Esophagus squamous epithelium (tissue), 5 donors: ENCODE measurements around the gene MEIOSIN. TPM values are rescaled to one million over a fixed set of nuclear protein-coding genes. Genes with fewer than 3 reads are reported as not detected.
"Not testable (repeated sequence)": the region's sequence is repeated elsewhere in the genome, so short reads cannot be mapped to it uniquely, and the experiment has no call there.

Experiments used
- DNase-seq: peaks from one replicate; lab custom pipeline; 2025; lab: John Stamatoyannopoulos, UW
- H3K27ac ChIP-seq, 4 donors: fragments of 200-600 bp; sonication (generic); one replicate each; pipeline ENCODE4 v1.5.1; 2016 to 2019; ENCODE audit warnings: mild to moderate bottlenecking in 1 of 4
- H3K27me3 ChIP-seq, 4 donors: fragments of 200-600 bp; sonication (generic); 1 replicate in 3 of 4; 2 replicates in 1 of 4; pipeline versions ENCODE4 v1.5.1 to v1.6.0; 2017 to 2021; ENCODE audit warnings: antibody characterized with exemption in 1 of 4
- H3K36me3 ChIP-seq, 3 donors: fragments of 200-600 bp; sonication (generic); one replicate each; pipeline ENCODE4 v1.5.1; 2016 to 2019
- H3K4me1 ChIP-seq, 3 donors: fragments of 200-600 bp; sonication (generic); one replicate each; pipeline ENCODE4 v1.5.1; 2017 to 2019
- H3K4me3 ChIP-seq, 4 donors: fragments of 200-600 bp; sonication (generic); 1 replicate in 3 of 4; 2 replicates in 1 of 4; pipeline ENCODE4 v1.5.1; 2016 to 2019; ENCODE audit warnings: mild to moderate bottlenecking in 2 of 4, moderate library complexity in 1 of 4
- H3K9me3 ChIP-seq, 3 donors: fragments of 200-600 bp; sonication (generic); one replicate each; pipeline ENCODE4 v1.5.1; 2016 to 2019
- POLR2A ChIP-seq, 4 donors: fragments of 450-650 bp; IDR thresholded peaks; one replicate each; pipeline ENCODE4 v1.6.1; 2017; ENCODE audit warnings: antibody characterized with exemption in 4 of 4, mild to moderate bottlenecking in 4 of 4, moderate library complexity in 3 of 4
- WGBS, 2 donors: methylation state at CpG; one replicate each; pipeline ENCODE4 v1.1.5; 2018; 5-methylcytosine and 5-hydroxymethylcytosine counted together
- intact Hi-C: fragments of 100-400 bp; cut with DNase I; formaldehyde crosslinking; loops from one replicate; pipeline ENCODE4 v1.15.0; 2022
- total RNA-seq, 4 donors: library from RNA; depleted of rRNA; stranded (reverse); fragments of >200 nt; gene quantifications; one replicate each; pipeline ENCODE4 v1.1.0, GENCODE V29; 2016
- TF ChIP-seq, protein P1 (sequence below), 6 experiments: fragments of 450-650 bp in 4 of 6; fragments of 200-600 bp in 2 of 6; sonication (generic) in 2 of 6; IDR thresholded peaks; one replicate each; pipeline ENCODE4 v1.5.1; 2016 to 2019; ENCODE audit warnings: antibody characterized with exemption in 6 of 6, mild to moderate bottlenecking in 4 of 6, moderate library complexity in 4 of 6
- donor health status: DM: yes; HTN: yes; CAD: no.

The MEIOSIN gene
- total RNA-seq, 4 donors from 2014 or later, result not detected

DNA sequence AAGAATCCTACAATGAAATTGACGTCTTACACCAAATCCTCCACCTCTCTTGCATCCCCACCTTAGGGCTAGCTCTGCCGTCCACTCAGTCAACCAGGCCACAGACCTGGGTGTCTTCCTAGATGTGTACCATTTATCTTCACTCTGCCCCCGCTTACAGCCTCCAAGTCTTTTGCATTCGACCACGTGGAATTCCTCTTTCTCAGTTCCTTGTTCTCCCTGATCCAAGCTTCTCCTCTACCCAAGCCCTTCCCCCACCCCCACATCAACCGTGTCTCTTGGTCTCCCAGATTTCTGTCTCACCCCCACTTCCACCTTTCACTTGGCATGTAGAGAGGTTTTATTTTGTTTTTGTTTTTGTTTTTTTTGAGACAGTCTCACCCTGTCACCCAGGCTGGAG is 60.6 kb downstream of the MEIOSIN start:
- no peak for TF ChIP-seq POLR2A (IDR thresholded peaks at IDR 0.05)
- TF ChIP-seq, protein P1, sequence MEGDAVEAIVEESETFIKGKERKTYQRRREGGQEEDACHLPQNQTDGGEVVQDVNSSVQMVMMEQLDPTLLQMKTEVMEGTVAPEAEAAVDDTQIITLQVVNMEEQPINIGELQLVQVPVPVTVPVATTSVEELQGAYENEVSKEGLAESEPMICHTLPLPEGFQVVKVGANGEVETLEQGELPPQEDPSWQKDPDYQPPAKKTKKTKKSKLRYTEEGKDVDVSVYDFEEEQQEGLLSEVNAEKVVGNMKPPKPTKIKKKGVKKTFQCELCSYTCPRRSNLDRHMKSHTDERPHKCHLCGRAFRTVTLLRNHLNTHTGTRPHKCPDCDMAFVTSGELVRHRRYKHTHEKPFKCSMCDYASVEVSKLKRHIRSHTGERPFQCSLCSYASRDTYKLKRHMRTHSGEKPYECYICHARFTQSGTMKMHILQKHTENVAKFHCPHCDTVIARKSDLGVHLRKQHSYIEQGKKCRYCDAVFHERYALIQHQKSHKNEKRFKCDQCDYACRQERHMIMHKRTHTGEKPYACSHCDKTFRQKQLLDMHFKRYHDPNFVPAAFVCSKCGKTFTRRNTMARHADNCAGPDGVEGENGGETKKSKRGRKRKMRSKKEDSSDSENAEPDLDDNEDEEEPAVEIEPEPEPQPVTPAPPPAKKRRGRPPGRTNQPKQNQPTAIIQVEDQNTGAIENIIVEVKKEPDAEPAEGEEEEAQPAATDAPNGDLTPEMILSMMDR (IDR thresholded peaks at IDR 0.05), result no peak
- intact Hi-C loops, result no loop called here
- no peak for DNase-seq
- peaks cover 4 to 22% (median 9%) of the 10 kb centered on the region in 3 donors for H3K36me3 ChIP-seq
- peaks cover 16 to 38% (median 23%) of the 10 kb centered on the region in 3 donors for H3K4me1 ChIP-seq
- no peak overlapping the region for H3K4me3 ChIP-seq
- WGBS, 2 donors, result 43 to 59% methylated on average over 6 of the region's 6 CpGs
- no peaks in the 10 kb centered on the region for H3K9me3 ChIP-seq
- H3K27ac ChIP-seq, result no peak overlapping the region
- H3K27me3 ChIP-seq, result no peaks in the 10 kb centered on the region

DNA sequence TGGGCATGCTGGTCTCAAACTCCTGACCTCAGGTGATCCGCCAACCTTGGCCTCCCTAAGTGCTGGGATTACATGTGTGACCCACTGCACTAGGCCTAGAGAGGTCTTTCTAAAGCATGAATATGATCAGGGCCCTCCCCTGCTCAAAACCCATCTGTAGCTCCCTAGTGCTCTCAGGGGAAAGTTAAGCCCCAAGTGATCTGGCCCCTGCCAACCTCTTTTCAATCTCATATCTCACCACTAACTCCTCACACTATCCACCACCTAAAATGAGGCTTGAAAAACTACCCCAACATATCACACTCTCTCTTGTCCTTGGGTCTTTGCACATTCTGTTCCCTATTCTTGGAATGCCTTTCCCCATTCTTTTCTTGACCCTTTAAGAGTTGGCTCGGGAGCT is 61.4 kb downstream of the MEIOSIN start:
- H3K4me3 ChIP-seq, result no peak overlapping the region
- WGBS, 2 donors, result 44 to 45% methylated on average over 1 of the region's 2 CpGs
- peaks cover 3 to 15% (median 4%) of the 10 kb centered on the region in 3 donors for H3K36me3 ChIP-seq
- peaks cover 21 to 45% (median 30%) of the 10 kb centered on the region in 3 donors for H3K4me1 ChIP-seq
- intact Hi-C loops, result no loop called here
- no peak overlapping the region for H3K27ac ChIP-seq
- H3K9me3 ChIP-seq, result no peaks in the 10 kb centered on the region
- no peak for DNase-seq
- TF ChIP-seq POLR2A (IDR thresholded peaks at IDR 0.05), result no peak
- TF ChIP-seq, protein P1 (IDR thresholded peaks at IDR 0.05), result no peak
- no peaks in the 10 kb centered on the region for H3K27me3 ChIP-seq

DNA sequence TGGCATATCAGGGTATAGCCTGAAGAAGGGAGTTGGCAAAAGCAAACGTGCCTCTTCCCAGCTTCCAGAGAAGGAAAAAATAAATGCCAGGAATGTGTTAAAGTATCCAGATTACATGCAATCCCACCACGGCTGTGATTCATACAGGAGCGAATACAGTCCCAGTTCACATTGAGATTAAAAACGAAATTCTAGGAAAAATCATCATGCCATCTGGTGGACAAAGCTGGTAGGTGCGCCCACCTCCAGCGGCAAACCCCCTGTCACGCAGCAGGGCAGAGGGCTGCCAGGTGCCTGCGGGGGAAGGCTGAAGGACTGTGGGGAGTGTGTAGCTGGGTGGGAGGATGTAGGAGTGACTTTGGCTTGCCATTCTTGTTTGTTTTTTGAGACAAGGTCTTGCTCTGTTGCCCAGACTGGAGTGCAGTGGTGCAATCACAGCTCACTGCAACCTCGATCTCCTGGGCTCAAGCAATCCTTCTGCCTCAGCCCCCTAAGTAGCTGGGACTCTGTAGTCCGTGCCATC is 65.8 kb downstream of the MEIOSIN start:
- WGBS, 2 donors, result 2% methylated on average over 10 of the region's 10 CpGs
- Histone ChIP-seq H3K27ac (peak overlapping the region; percentile 67 to 76 (median 70)), H3K4me3 (peak overlapping the region in 2 of 4 donors; percentile 18 to 21), H3K27me3 (no peaks in the 10 kb centered on the region), H3K36me3 (no peaks in the 10 kb centered on the region), H3K4me1 (peaks cover 13 to 35% (median 24%) of the 10 kb centered on the region in 3 donors), H3K9me3 (no peaks in the 10 kb centered on the region)
- TF ChIP-seq POLR2A (IDR thresholded peaks at IDR 0.05), result no peak
- TF ChIP-seq, protein P1 (IDR thresholded peaks at IDR 0.05), result peak; percentile 83 to 94 (median 90)
- no peak for DNase-seq
- intact Hi-C loops, result no loop called here

DNA sequence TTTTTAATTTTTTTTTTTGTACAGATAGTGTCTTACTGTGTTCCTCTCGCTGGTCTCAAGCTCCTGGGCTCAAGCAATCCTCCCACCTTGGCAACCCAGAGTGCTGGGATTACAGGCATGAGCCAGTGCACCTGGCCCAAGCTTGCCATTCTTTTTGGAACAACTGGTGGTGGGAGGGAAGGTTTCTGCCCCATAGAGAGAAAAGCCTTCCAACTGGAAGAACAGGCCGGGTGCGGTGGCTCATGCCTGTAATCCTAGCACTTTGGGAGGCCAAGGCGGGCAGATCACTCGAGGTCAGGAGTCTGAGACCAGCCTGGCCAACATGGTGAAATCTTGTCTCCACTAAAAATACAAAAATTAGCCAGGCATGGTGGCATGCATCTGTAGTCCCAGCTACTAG is 66.3 kb downstream of the MEIOSIN start:
- H3K9me3 ChIP-seq, H3K27me3 ChIP-seq, intact Hi-C loops, DNase-seq, H3K36me3 ChIP-seq: not testable (repeated sequence)
- H3K4me3 ChIP-seq, result peak overlapping the region in 1 of 4 donors; percentile 18
- H3K4me1 ChIP-seq, result peaks cover 13 to 35% (median 24%) of the 10 kb centered on the region in 3 donors
- 46 to 51% methylated on average over 5 of the region's 5 CpGs for WGBS, 2 donors
- peak overlapping the region; percentile 59 to 76 (median 70) for H3K27ac ChIP-seq

DNA sequence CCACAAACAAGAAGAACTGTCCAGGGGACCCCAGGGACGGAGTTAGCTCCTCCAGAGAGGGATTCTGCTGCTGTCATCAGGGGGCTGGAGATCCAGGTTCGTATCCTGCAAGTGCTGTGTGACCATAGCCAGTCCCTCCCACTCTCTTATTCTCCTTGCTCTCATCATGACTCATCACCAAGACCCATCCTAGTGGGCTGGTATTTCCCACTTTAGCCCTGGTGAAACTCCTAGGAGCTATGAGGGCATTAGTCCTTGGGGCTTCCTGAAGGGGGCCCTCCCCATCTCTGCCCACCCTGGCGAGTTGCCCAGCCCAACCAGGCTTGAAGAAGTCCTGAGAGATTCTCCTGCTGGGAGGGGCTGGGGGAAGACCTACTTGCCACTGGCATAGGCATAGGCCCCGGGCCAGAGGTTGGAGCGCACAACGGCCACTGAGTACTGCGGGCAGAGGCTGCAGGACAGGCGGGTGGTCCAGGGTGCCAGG is 66.9 kb downstream of the MEIOSIN start:
- no peak overlapping the region for H3K4me3 ChIP-seq

More for the DNA sequence above, 66.9 kb downstream of the MEIOSIN start:
- WGBS, 2 donors, result 44 to 57% methylated on average over 2 of the region's 8 CpGs
- Histone ChIP-seq H3K36me3 (no peaks in the 10 kb centered on the region), H3K27ac (peak overlapping the region; percentile 59 to 76 (median 70)), H3K27me3 (no peaks in the 10 kb centered on the region), H3K4me1 (peaks cover 13 to 35% (median 24%) of the 10 kb centered on the region in 3 donors), H3K9me3 (no peaks in the 10 kb centered on the region)
- intact Hi-C loops, result no loop called here
- no peak for TF ChIP-seq POLR2A (IDR thresholded peaks at IDR 0.05)
- TF ChIP-seq, protein P1 (IDR thresholded peaks at IDR 0.05), result no peak
- DNase-seq, result no peak
